HEK293 (cell line): Measurements from ENCODE around the gene DTL.
A peak's percentile ranks its signal among the peaks of the same experiment; 100 is the strongest.

Experiments used
- FEZF1 ChIP-seq: fragments of 450-650 bp; formaldehyde crosslinking; IDR thresholded peaks from 2 replicates; pipeline ENCODE4 v1.5.1; 2016; ENCODE audit warnings: missing biosample characterization, missing genetic modification characterization
- HOXD13 ChIP-seq: sonication (generic); formaldehyde crosslinking; IDR thresholded peaks from 2 replicates; pipeline ENCODE4 v1.8.0; 2022; ENCODE audit warnings: missing genetic modification reagents, borderline replicate concordance
- KLF10 ChIP-seq: fragments of 450-650 bp; IDR thresholded peaks from 2 replicates; pipeline ENCODE4 v1.5.1; 2018; ENCODE audit warnings: missing biosample characterization, mild to moderate bottlenecking, missing genetic modification characterization
- KLF7 ChIP-seq: fragments of 450-650 bp; formaldehyde crosslinking; IDR thresholded peaks from 2 replicates; pipeline ENCODE4 v1.5.1; 2016; ENCODE audit warnings: missing biosample characterization, missing genetic modification characterization, borderline replicate concordance
- MEIS1 ChIP-seq: sonication (generic); formaldehyde crosslinking; IDR thresholded peaks from 2 replicates; pipeline ENCODE4 v1.8.1; 2022; ENCODE audit warnings: missing genetic modification reagents, mild to moderate bottlenecking, borderline replicate concordance
- PRDM1 ChIP-seq: fragments of 450-650 bp; formaldehyde crosslinking; IDR thresholded peaks from 2 replicates; pipeline ENCODE4; 2016; ENCODE audit warnings: missing biosample characterization, missing genetic modification characterization
- SCRT2 ChIP-seq: fragments of 450-650 bp; formaldehyde crosslinking; IDR thresholded peaks from 2 replicates; pipeline ENCODE4 v1.5.1; 2016; ENCODE audit warnings: missing biosample characterization, missing genetic modification characterization
- ZFHX2 ChIP-seq: fragments of 450-650 bp; formaldehyde crosslinking; conservative IDR thresholded peaks from 2 replicates; pipeline ENCODE4 v1.5.1; 2016; ENCODE audit warnings: missing biosample characterization, missing genetic modification characterization
- ZFP69B ChIP-seq: fragments of 450-650 bp; formaldehyde crosslinking; IDR thresholded peaks from 2 replicates; pipeline ENCODE4 v1.5.1; 2016; ENCODE audit warnings: missing biosample characterization, missing genetic modification characterization
- ZNF112 ChIP-seq: fragments of 450-650 bp; formaldehyde crosslinking; IDR thresholded peaks from 2 replicates; pipeline ENCODE4 v1.5.0; 2017; ENCODE audit warnings: missing biosample characterization, missing genetic modification characterization
- ZNF16 ChIP-seq: fragments of 450-650 bp; formaldehyde crosslinking; IDR thresholded peaks from 2 replicates; pipeline ENCODE4 v1.5.1; 2016; ENCODE audit warnings: low read depth, missing biosample characterization, missing genetic modification characterization
- ZNF169 ChIP-seq: fragments of 450-650 bp; formaldehyde crosslinking; IDR thresholded peaks from 2 replicates; pipeline ENCODE4 v1.5.1; 2016; ENCODE audit warnings: missing biosample characterization, missing genetic modification characterization
- ZNF175 ChIP-seq: fragments of 450-650 bp; formaldehyde crosslinking; IDR thresholded peaks from 2 replicates; pipeline ENCODE4 v1.5.1; 2016; ENCODE audit warnings: missing biosample characterization, missing genetic modification characterization
- ZNF24 ChIP-seq: fragments of 450-650 bp; formaldehyde crosslinking; IDR thresholded peaks from 2 replicates; pipeline ENCODE4 v1.5.1; 2016; ENCODE audit warnings: missing biosample characterization, missing genetic modification characterization
- ZNF248 ChIP-seq: fragments of 450-650 bp; formaldehyde crosslinking; IDR thresholded peaks from 2 replicates; pipeline ENCODE4 v1.5.1; 2017; ENCODE audit warnings: missing biosample characterization, missing genetic modification characterization
- ZNF292 ChIP-seq: fragments of 450-650 bp; formaldehyde crosslinking; IDR thresholded peaks from 2 replicates; pipeline ENCODE4 v1.5.1; 2016; ENCODE audit warnings: low read depth, missing biosample characterization, missing genetic modification characterization, borderline replicate concordance
- ZNF311 ChIP-seq: fragments of 450-650 bp; formaldehyde crosslinking; IDR thresholded peaks from 2 replicates; pipeline ENCODE4 v1.5.1; 2017; ENCODE audit warnings: missing biosample characterization, missing genetic modification characterization, borderline replicate concordance
- ZNF324 ChIP-seq: fragments of 450-650 bp; formaldehyde crosslinking; IDR thresholded peaks from 2 replicates; pipeline ENCODE4 v1.5.1; 2016; ENCODE audit warnings: missing biosample characterization, missing genetic modification characterization
- ZNF335 ChIP-seq: fragments of 450-650 bp; formaldehyde crosslinking; conservative IDR thresholded peaks from 2 replicates; pipeline ENCODE4 v1.5.1; 2016; ENCODE audit warnings: missing biosample characterization, missing genetic modification characterization
- ZNF366 ChIP-seq: fragments of 450-650 bp; formaldehyde crosslinking; conservative IDR thresholded peaks from 2 replicates; pipeline ENCODE4 v1.5.1; 2016; ENCODE audit warnings: missing biosample characterization, missing genetic modification characterization
- ZNF48 ChIP-seq: fragments of 450-650 bp; formaldehyde crosslinking; IDR thresholded peaks from 2 replicates; pipeline ENCODE4 v1.5.1; 2016; ENCODE audit warnings: missing biosample characterization, missing genetic modification characterization
- ZNF555 ChIP-seq: fragments of 450-650 bp; formaldehyde crosslinking; conservative IDR thresholded peaks from 2 replicates; pipeline ENCODE4 v1.5.1; 2017; ENCODE audit warnings: missing biosample characterization, mild to moderate bottlenecking, missing genetic modification characterization, inconsistent platforms
- ZNF558 ChIP-seq: fragments of 450-650 bp; formaldehyde crosslinking; IDR thresholded peaks from 2 replicates; pipeline ENCODE4 v1.5.1; 2016; ENCODE audit warnings: missing biosample characterization, missing genetic modification characterization
- ZNF610 ChIP-seq: fragments of 450-650 bp; formaldehyde crosslinking; IDR thresholded peaks from 2 replicates; pipeline ENCODE4 v1.5.1; 2016; ENCODE audit warnings: missing biosample characterization, missing genetic modification characterization, borderline replicate concordance
- ZNF623 ChIP-seq: fragments of 450-650 bp; formaldehyde crosslinking; IDR thresholded peaks from 2 replicates; pipeline ENCODE4 v1.5.1; 2016; ENCODE audit warnings: missing biosample characterization, missing genetic modification characterization
- ZNF677 ChIP-seq: fragments of 450-650 bp; IDR thresholded peaks from 2 replicates; pipeline ENCODE4 v1.5.0; 2018; ENCODE audit warnings: missing biosample characterization, mild to moderate bottlenecking, missing genetic modification characterization, moderate library complexity
- ZNF701 ChIP-seq: fragments of 450-650 bp; formaldehyde crosslinking; IDR thresholded peaks from 2 replicates; pipeline ENCODE4 v1.5.1; 2016; ENCODE audit warnings: missing biosample characterization, missing genetic modification characterization
- ZSCAN16 ChIP-seq: fragments of 450-650 bp; formaldehyde crosslinking; IDR thresholded peaks from 2 replicates; pipeline ENCODE4 v1.5.1; 2016; ENCODE audit warnings: missing biosample characterization, missing genetic modification characterization
- ZXDB ChIP-seq: fragments of 450-650 bp; formaldehyde crosslinking; IDR thresholded peaks from 2 replicates; pipeline ENCODE4 v1.5.1; 2016; ENCODE audit warnings: missing biosample characterization, missing genetic modification characterization
- TF ChIP-seq, protein P1 (sequence below): fragments of 450-650 bp; formaldehyde crosslinking; IDR thresholded peaks from 2 replicates; pipeline ENCODE4 v1.5.1; 2017; ENCODE audit warnings: missing biosample characterization, missing genetic modification characterization
- TF ChIP-seq, protein P2 (sequence below): fragments of 450-650 bp; formaldehyde crosslinking; IDR thresholded peaks from 2 replicates; pipeline ENCODE4 v1.5.1; 2016; ENCODE audit warnings: missing biosample characterization, missing genetic modification characterization
- TF ChIP-seq, protein P3 (sequence below): fragments of 450-650 bp; formaldehyde crosslinking; IDR thresholded peaks from 2 replicates; pipeline ENCODE4 v1.5.1; 2016; ENCODE audit warnings: missing biosample characterization, missing genetic modification characterization
- TF ChIP-seq, protein P4 (sequence below): fragments of 450-650 bp; formaldehyde crosslinking; IDR thresholded peaks from 2 replicates; pipeline ENCODE4 v1.5.1; 2016; ENCODE audit warnings: missing biosample characterization, missing genetic modification characterization
- TF ChIP-seq, protein P5 (sequence below): fragments of 450-650 bp; IDR thresholded peaks from 2 replicates; pipeline ENCODE4 v1.5.1; 2018; ENCODE audit warnings: missing biosample characterization, missing genetic modification characterization

Gene DTL

DNA sequence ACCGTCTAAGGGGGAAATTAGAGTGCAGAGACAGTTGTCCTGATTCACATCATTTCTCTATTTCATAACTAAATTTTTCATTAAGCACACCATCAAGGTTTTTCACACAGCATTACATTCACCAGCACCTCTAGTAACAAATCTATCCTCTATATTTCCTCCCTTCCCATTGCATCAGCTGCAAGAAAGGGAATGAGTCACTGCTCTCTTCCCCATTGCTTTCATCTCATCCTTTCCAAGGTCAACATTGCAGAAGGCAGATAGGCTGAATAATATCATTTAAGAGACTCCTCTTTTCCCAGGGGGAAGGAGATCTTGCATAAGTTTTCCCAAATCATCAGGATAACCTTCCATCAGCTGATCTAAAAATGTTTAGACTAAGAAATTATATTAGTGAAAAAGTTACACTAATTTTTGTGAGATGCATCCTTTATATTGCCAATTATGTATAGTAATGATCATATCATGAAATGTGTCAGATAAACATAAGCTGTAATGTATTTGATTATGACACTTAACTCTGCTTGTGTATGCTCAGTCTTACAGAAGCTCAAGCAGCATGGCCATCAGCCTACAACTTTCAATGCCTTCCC, 4.5 kb upstream of the DTL start (continued):
- peak; percentile 40; the same call in 1 of the 2 replicates for TF ChIP-seq ZXDB
- TF ChIP-seq ZNF112 (tag by site-specific recombination) = no peak
- no peak for TF ChIP-seq SCRT2
- peak; percentile 65; the same call in 1 of the 2 replicates for TF ChIP-seq ZFP69B (tag by site-specific recombination)
- no peak for TF ChIP-seq ZNF48 (tag by site-specific recombination)
- no peak for TF ChIP-seq ZSCAN16 (tag by site-specific recombination)
- TF ChIP-seq, protein P1, sequence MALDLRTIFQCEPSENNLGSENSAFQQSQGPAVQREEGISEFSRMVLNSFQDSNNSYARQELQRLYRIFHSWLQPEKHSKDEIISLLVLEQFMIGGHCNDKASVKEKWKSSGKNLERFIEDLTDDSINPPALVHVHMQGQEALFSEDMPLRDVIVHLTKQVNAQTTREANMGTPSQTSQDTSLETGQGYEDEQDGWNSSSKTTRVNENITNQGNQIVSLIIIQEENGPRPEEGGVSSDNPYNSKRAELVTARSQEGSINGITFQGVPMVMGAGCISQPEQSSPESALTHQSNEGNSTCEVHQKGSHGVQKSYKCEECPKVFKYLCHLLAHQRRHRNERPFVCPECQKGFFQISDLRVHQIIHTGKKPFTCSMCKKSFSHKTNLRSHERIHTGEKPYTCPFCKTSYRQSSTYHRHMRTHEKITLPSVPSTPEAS (tag by site-specific recombination) = 0 out of 2 replicates have a peak, but pooled peaks have one; percentile 12
- TF ChIP-seq, protein P2, sequence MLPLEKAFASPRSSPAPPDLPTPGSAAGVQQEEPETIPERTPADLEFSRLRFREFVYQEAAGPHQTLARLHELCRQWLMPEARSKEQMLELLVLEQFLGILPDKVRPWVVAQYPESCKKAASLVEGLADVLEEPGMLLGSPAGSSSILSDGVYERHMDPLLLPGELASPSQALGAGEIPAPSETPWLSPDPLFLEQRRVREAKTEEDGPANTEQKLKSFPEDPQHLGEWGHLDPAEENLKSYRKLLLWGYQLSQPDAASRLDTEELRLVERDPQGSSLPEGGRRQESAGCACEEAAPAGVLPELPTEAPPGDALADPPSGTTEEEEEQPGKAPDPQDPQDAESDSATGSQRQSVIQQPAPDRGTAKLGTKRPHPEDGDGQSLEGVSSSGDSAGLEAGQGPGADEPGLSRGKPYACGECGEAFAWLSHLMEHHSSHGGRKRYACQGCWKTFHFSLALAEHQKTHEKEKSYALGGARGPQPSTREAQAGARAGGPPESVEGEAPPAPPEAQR (tag by site-specific recombination) = no peak
- no peak for TF ChIP-seq ZNF623 (tag by site-specific recombination)
- TF ChIP-seq KLF7 = no peak
- TF ChIP-seq ZFHX2 (tag by site-specific recombination) = no peak
- no peak for TF ChIP-seq ZNF311
- TF ChIP-seq ZNF292 (tag by site-specific recombination) = no peak
- TF ChIP-seq PRDM1 (tag by site-specific recombination) = peak; percentile 64; the same call in 1 of the 2 replicates
- TF ChIP-seq ZNF558 (tag by site-specific recombination) = peak; percentile 64; the same call in 1 of the 2 replicates
- no peak for TF ChIP-seq MEIS1
- TF ChIP-seq, protein P3, sequence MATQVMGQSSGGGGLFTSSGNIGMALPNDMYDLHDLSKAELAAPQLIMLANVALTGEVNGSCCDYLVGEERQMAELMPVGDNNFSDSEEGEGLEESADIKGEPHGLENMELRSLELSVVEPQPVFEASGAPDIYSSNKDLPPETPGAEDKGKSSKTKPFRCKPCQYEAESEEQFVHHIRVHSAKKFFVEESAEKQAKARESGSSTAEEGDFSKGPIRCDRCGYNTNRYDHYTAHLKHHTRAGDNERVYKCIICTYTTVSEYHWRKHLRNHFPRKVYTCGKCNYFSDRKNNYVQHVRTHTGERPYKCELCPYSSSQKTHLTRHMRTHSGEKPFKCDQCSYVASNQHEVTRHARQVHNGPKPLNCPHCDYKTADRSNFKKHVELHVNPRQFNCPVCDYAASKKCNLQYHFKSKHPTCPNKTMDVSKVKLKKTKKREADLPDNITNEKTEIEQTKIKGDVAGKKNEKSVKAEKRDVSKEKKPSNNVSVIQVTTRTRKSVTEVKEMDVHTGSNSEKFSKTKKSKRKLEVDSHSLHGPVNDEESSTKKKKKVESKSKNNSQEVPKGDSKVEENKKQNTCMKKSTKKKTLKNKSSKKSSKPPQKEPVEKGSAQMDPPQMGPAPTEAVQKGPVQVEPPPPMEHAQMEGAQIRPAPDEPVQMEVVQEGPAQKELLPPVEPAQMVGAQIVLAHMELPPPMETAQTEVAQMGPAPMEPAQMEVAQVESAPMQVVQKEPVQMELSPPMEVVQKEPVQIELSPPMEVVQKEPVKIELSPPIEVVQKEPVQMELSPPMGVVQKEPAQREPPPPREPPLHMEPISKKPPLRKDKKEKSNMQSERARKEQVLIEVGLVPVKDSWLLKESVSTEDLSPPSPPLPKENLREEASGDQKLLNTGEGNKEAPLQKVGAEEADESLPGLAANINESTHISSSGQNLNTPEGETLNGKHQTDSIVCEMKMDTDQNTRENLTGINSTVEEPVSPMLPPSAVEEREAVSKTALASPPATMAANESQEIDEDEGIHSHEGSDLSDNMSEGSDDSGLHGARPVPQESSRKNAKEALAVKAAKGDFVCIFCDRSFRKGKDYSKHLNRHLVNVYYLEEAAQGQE (tag by site-specific recombination) = no peak; the same call in 1 of the 2 replicates
- TF ChIP-seq ZNF335 (tag by site-specific recombination) = peak; percentile 33
- no peak for TF ChIP-seq ZNF610
- TF ChIP-seq ZNF169 = no peak
- 0 out of 2 replicates have a peak, but pooled peaks have one; percentile 41 for TF ChIP-seq ZNF701 (tag by site-specific recombination)
- no peak for TF ChIP-seq ZNF677
- no peak for TF ChIP-seq ZNF16 (tag by site-specific recombination)
- TF ChIP-seq ZNF248 (tag by site-specific recombination) = no peak
- TF ChIP-seq HOXD13 = no peak
- peak; percentile 13; the same call in 1 of the 2 replicates for TF ChIP-seq KLF10 (tag by site-specific recombination)
- no peak for TF ChIP-seq ZNF175 (tag by site-specific recombination)
- peak; percentile 49; the same call in 1 of the 2 replicates for TF ChIP-seq ZNF366 (tag by site-specific recombination)
- TF ChIP-seq ZNF555 = no peak
- TF ChIP-seq, protein P4, sequence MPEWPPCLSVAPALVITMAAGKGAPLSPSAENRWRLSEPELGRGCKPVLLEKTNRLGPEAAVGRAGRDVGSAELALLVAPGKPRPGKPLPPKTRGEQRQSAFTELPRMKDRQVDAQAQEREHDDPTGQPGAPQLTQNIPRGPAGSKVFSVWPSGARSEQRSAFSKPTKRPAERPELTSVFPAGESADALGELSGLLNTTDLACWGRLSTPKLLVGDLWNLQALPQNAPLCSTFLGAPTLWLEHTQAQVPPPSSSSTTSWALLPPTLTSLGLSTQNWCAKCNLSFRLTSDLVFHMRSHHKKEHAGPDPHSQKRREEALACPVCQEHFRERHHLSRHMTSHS (tag by site-specific recombination) = no peak
- peak; percentile 92 for TF ChIP-seq ZNF324
- peak; percentile 87 for TF ChIP-seq ZNF24
- TF ChIP-seq, protein P5, sequence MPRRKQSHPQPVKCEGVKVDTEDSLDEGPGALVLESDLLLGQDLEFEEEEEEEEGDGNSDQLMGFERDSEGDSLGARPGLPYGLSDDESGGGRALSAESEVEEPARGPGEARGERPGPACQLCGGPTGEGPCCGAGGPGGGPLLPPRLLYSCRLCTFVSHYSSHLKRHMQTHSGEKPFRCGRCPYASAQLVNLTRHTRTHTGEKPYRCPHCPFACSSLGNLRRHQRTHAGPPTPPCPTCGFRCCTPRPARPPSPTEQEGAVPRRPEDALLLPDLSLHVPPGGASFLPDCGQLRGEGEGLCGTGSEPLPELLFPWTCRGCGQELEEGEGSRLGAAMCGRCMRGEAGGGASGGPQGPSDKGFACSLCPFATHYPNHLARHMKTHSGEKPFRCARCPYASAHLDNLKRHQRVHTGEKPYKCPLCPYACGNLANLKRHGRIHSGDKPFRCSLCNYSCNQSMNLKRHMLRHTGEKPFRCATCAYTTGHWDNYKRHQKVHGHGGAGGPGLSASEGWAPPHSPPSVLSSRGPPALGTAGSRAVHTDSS (tag by site-specific recombination) = no peak
- 0 out of 2 replicates have a peak, but pooled peaks have one; percentile 6 for TF ChIP-seq FEZF1 (tag by site-specific recombination)
